HUDEP-2 (cell line): ENCODE data around the gene DNAJC11.
A peak's percentile ranks its signal among the peaks of the same experiment; 100 is the strongest.

Source experiments
- DNase-seq, 76 experiments: peaks; one replicate each; lab custom pipeline; 2025; ENCODE audit not compliant: unreplicated experiment in 76 of 76; lab: John Stamatoyannopoulos, UW

DNAJC11 gene

DNA sequence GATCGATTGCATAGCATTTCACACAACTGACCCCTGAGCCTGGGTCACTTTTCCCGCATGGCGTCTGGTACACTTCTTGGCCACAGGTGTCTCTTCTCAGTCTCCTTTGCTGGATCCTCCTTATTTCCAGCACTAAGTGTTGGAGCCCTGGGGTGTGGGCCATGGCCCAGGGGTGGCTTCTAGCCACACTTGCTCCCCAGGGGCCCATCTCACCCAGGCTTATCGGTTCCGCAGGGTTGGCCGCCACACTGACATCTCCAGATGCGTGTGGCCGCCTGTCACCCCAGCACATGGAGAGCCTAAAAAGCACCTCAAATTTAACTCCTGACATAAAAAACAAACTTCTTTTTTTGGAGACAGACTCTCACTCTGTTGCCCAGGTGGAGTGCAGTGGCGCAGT is 74.6 kb downstream of the DNAJC11 start:
- no peak for DNase-seq

DNA sequence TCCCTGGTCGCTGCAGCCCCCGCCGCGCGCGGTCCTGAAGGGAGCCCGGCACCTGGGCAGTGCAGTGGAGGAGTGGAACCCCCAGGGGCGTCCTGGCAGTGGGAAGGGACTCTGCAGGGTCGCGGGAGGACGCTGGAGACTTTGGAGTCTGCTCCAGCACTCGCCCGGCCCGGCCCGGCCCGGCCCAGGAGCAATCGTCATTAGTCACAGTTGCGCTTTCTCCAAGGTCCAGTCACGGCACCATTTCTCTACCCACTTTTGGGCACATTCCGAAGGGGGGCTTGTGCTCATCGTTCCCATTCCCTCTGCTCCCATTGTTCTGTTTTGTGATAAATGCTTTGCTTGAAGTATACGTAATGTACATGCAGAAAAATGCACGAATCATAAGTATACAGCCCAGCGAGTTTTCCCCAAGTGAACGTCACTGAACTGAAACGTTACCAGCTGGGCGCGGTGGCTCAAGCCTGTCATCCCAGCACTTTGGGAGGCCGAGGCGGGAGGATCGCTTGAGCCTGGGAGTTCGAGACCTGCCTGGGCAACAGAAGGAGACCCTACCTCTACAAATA is 75.9 kb downstream of the DNAJC11 start:
- DNase-seq = peak in 3 of 76 experiments; percentile 12 to 55 (median 37)

DNA sequence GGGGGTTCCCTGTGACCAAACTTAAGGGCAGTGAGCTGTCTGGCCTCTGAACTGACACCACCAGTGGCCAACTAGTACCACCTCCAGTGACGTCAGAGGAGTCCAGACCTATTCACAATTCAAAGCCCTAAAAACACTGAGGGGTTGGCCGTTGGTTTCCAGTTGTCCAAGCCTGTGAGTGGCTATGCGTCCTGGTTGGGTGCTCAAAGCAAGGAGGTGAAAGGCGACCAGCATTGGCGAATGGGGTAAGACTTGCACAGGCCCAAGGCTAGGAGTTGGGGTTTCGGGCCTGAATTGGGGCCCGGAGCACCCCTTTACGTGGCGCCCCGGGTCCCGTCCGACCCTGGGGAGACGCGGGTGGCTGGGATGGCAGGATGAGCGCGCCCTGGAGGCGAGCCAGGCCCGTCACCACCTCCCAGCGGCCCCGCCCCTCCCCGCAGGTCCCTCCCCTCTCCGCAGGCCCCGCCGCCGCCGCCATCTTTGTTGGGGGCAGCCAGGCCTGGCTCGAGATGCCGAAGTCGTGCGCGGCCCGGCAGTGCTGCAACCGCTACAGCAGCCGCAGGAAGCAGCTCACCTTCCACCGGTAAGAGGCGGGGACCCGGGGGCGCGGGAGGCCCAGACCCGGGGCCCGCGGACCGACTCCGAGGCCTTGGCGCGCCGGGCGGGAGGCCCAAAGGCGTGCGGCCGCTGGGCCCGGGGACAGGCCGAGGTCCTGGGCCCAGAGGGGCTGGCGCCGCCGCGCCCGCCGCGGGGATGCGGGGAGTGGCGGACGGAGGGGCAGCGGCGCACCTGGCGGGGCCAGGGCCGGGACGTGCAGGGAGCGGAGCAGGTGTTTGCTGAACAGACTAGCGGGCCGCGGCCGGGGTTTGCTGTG is 76.7 kb downstream of the DNAJC11 start, which contains the start of gene THAP3:
THAP3 (plus strand) TSS at position 159 of the 874 bp plus-strand sequence; CDS start at position 510, 351 bp downstream.
- peak in 70 of 76 experiments; percentile 16 to 89 (median 70) for DNase-seq

DNA sequence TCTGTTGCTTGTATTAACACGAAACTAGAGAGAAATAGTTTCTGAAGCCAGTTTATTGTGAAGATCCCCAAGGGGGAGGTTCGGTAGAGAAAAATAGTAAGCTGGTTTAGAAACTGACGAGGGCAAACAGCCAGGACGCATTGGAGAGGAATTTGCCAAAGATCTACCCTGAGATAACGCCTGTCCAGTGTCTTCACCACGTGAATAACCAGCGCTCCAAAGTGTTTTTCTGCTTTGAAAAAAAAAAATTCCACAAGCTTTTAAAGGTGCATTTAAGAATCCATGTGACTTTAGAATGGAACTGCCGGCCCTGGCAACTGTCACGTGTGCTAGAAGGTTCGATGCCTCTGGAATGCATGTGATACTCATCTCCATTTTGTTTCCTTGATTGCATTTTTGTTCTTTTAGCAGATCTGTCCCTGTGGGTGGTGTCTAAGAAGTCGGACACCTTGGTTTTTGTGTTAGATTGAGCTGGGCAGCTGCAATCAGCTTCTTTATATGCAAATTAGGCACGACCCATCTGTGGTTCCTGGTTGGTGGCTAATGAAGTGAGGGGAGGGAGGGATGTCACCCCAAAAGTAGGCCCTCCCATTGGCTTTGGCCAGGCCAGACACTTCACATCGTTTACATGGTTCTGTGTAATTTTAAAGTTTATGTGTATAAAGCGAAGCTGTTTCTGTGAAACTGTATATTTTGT is 78.2 kb downstream of the DNAJC11 start:
- no peak for DNase-seq

DNA sequence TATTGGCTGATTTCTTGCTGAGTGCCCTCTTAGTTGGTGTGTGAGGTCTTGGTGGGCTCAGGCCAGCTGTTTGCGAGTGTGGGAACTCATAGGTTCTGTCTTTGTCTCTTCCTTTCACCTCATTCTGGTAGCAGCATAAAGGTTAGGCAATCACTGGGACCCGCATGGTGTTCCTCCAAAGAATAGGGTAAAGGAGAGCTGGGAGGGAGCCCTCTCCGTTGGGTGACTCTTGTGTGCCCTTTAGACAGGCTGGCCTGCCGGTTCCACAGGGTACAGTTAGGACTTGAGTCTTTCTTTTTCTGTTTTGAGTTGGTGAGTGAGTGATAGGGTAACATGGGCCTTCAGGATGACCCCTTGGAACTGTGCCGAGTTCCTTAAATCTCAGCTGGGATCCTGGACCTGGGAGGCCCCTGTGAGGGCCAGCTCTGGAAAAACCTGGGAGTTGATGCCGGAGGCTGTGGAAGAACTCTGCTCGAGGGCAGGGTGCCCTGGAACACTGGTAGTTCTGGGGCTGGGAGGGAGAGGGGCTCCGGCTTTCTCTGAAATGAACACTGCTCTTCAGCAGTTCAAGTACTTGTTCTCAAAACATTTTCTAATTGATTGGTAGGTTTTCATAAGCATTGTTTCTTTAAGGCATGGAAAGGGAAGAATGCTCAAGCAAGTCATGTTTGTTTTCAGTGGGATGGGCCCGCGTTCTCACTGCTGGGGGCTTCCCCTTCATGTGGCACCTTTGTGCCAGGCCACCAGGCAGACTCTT is 79.0 kb downstream of the DNAJC11 start:
- no peak for DNase-seq

DNA sequence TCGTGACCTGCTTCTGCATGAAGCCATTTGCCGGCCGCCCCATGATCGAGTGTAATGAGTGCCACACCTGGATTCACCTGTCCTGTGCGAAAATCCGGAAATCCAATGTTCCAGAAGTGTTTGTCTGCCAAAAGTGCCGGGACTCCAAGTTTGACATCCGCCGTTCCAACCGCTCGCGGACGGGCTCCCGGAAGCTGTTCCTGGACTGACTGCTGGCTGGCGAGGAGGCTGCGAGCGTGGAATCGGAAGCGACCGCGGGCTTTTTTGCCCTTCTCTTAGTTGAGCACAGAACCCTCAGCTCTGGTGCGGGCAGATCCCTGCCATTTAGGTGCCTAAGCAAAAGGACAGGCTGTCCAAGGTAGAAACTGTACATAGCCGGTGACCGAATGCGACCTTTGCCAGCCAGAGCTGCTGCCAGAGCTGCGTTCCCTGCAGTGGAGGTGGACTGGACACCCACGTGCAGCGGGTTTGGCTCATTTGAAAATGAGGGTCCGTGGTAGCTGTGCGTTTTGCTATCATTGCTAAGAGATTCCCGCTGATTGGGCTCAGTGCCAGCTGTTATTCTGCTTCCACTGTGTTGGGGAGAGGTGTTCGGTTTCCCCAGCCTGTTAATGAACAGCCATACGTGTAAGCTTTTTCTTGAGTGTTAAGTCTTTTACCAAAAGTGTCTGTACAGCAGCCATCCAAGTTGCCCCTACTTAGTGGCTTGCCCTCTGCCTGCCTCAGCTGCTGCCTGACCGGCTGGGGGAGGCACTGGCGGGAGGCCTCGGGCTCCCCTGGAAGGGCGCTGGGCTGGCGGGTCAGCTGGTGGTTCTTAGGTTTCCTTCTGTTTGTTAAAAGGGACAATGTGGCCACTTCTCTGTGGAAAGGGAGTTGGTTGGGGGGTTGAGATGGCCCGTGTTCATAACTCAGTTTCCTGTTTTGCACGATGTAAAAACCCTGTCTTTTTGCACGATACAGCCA is 79.9 kb downstream of the DNAJC11 start:
- DNase-seq = no peak

DNA sequence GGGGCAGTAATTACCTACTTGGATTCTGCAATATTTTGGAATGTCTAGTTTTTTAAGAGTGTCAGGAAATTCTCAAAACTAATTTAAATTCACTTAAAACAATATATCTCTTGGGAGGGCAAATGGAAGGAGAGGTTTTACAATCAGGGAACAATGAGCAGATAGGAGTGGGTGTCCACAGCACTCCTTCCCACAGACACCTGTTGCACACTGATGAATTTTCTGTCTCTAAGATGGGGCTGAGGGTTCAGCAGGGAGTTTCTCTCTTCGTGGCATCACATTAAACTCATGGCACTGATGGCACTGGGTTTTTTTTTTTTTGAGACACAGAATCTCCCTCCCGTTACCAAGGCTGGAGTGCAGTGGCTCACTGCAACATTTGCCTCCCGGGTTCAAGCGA is 82.6 kb downstream of the DNAJC11 start:
- DNase-seq = no peak

DNA sequence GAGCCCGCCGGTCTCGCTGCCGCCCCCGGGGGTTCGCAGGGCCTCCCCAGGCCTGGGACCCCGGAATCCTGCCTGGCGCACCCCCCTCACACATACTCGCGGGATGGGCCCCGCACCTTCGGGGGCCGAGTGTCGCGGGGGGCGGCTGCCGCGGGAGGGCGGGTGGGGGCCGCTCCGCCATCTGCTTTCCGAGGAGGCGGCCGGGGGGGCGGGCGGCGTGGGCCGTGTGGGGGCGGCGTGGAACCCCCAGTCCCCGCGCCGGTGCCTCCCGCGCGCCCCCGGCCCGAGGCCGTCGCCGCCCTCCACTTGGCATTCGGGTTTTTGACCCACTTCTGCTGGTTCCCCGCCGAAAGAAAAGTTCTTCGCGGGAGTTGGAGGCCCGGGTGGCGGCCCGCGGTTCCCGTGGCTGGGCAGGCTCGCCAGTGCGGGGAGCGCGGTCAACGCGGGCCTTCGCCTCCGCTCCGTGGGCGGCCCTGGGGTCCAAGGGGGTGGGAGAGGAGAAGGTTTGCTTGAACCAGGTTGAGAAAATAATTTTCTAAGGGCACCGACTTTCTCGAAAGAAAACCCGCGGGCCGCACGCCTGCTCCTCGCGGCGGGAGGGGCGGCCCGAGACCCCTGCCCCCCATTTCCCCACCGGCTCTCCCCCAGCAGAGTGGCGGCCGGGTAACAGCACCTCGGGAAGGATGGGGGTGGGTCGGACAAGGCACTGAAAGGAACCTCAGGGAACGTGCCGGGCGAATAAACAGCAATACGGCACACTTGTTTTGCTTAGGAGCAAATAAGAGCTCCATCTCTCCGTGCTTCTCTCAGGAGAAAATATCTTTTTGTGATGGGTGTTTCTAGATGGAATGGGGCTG is 86.5 kb downstream of the DNAJC11 start:
- DNase-seq = no peak

DNA sequence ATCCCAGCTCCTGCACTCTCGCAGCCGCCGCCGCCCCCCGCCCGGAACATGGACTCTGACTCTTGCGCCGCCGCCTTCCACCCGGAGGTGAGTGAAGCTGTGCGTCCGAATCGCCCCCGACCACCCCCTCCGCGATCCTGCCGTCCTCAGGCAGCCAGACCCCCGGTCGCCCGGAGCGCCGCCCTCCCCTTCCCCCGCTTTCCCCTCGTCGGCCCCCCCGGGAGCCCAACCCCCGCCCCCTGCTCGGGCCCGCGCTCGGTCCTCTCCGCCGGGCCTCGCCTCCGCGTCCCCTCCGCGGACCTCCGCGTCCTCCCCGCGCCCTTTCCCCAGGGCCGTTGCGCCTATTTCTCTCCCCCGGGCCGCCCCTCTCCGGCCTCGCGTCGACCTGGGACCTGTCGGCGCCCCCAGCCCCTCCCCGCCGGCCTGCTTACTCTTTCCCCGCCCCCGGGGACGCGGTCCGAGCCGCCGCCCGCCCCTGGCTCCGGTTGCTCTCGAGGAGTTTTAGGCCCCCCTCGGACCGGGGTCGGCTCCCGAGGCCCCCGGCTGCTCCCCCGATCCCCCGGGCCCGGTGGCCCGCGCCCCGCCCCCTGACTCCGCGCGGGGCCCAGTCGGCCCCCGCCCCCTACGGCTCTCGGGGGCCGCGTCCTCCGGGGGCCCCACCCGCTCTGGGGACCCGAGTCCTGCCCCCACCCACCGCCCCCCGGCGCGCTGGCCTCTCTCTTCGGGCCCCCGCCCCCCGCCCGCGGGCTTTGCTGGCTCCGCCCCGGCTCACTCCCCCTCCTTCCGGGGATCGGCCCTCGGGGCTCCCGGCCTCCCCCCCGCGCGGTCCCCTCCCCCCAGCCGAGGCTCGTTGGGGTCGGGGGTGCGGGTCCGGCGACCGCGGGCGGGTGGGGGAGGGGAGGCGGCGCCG is 87.3 kb downstream of the DNAJC11 start:
- peak in 24 of 76 experiments; percentile 3 to 47 (median 23) for DNase-seq

DNA sequence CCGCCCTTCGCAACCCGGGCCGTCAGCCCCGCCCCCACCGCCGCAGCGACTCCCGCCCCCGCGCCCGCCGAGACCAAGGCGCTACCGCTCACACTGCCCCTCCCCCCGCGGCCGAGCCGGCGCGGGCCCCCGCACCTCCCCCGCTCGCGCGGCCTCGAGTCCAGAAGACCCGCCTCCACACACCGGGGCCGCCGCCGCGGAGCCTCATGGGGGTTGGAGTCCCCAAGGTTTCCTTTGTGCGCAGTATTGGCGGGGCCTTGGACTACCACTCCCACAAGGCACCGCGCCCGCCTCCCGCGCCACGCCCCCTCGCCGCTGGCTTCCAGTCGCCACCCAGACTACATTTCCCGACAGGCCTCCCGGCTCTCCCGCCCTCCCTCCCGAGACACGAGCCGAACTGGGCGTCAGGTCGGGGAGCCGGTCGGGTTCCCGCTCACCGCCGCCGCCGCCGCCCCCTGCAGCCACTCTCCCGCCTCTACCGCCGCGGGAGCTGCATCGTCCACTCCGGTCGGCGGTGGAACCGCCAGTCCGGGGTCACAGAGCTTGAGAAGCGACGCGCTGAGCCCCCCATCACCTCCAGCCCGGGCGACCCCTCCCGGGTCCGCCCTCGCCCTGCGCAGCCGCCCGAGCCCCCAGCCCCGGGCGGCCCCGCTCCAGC is 88.1 kb downstream of the DNAJC11 start, which contains the start of gene PHF13:
PHF13 (plus strand) TSS at position 371 of the 658 bp plus-strand sequence. CDS start 336 bp downstream, outside the sequence.
- peak; percentile 67 to 99 (median 99) for DNase-seq

DNA sequence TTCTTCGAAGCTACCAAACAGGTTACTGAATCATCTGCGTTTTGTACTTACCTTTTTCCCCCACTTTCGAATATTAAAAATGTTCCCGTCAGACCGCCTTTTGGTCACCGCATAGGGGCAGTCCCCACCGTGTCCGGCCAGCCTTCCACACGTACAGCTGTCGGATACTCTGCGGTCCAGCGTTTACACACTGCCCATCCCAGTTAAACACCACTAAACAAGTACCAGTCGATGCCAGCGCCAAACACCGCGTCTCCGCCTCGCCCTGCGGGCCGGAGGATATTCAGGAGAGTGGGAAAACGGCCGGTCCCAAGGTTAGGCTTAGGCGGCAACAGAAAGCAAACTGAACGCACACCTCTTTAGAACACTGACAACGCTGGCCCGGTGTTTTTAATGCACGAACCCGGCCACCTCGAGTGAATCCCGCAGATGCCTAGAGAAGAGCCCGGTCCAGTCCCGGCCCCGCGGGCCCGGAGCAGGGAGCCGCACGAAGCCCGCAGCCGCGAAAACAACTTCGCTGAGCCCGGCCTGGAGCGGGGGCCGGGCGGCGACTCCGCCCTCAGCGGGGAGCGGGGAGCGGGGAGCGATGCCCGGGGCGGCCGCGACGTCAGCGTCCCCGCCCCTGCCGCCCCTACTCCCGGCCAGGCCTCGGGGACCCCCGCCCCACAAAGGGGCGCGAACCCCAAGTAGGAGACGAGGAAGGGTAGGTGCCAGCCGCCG is 88.8 kb downstream of the DNAJC11 start:
- peak in 18 of 76 experiments; percentile 24 to 73 (median 50) for DNase-seq

DNA sequence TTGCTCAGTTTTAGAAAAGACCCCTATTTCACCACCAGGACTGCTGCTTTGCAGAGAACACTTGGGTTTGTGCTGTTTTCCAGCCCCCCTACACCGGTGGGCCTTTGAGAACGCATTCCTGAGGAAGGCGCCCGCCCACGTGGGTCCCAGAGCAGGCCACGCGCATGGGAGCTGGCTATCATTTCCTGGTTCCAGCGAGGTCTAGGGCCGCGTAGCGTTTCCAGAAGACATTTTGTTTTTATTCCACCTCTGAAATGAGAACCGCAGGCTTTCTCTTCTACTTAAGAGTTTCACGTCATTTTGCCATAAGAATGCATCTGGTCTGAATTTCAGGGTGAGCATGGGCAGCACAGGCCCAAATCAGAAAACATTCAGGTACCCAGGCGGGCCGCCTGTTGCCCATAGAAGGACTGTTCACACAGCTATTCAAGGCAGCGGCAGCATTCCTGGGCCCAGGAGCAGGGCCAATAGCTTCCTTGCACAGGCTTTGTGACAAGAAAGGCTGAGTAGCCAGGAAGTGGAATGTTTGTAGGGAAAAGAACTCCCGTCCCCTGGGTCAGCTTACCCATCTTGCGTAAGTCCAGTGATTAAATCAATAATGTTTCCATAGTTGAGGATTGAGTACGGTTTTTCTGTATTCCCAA is 97.6 kb downstream of the DNAJC11 start:
- peak in 2 of 76 experiments; percentile 11 to 44 for DNase-seq

DNA sequence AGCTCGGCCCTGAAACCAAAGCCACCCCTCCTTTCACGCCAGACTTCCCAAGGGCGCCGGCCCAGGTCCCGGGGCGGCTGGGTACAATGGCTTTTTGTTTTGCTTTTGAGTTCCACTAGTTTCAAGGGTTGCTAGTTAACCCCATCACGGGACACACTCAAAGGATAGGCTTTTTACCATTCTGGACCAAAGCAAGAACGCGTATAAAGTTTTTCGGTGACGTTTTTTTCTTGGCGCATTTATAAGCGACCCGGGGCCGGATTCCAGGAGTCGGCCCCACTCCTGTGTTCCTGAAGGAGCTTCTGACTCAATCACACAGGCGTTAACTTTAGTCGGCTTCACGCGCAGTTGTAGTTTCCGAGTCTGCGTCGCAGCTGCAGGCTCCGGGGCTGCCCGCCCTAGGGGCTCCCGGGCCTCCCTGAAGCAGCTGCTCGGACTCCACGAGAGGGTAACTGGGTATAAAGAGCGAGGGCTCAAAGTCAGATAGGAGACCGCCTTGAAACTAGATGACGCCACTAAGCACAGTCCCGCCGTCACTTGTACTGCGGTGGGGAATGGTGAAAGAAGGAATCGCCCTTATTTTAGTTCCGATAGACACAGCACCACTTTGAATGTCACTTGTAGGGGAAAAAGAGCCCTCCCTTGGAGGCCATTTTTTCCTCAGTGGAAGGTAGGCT is 98.2 kb downstream of the DNAJC11 start:
- DNase-seq = peak in 33 of 76 experiments; percentile 12 to 78 (median 52)

DNA sequence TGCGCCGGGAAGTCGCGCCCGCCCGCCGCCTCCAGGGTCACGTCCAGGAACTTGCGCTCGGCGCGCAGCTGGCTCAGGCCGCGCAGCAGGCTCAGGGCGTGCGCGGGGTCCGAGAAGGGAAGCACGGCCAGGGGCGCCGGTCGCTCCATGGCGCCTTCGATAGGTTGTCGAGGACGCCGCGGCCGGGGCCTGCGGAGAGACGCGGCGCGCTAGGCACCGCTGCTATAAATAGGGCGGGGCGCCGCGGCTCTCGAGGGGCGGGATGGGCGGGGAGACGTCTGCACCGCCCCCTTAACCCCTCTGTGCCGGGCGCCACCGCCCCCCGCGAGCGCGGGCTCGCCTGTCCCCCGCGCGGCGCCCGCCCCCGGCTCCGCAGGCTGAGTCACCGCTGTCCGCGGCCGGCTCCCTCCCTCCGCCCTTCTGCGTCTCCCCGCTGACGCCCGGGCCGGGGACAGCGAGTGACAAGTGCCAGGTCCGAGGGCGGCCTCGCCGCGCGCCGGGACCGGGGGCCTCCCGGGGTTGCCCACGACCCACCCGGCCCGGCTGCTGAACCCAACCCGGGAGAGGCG is 98.9 kb downstream of the DNAJC11 start, which contains the start of gene KLHL21:
KLHL21 (minus strand) TSS at position 201 of the 569 bp plus-strand sequence; CDS start at position 149, 52 bp downstream.
- peak in 74 of 76 experiments; percentile 35 to 92 (median 82) for DNase-seq
